NOMO-1 (cell line): ENCODE data around the gene PCDHA6.
A peak's percentile ranks its signal among the peaks of the same experiment; 100 is the strongest.
"Not testable (repeated sequence)": the region's sequence is repeated elsewhere in the genome, so short reads cannot be mapped to it uniquely, and the experiment has no call there.

Experiments used
- DNase-seq, 2 experiments: peaks; one replicate each; lab custom pipeline; 2025; ENCODE audit not compliant: unreplicated experiment in 2 of 2; lab: John Stamatoyannopoulos, UW

Gene PCDHA6

GRCh38 chr5:140827704-140828361, at the start of gene PCDHA6:
TSS of gene PCDHA6 (plus strand) at chr5:140827960. CDS start at chr5:140828092, 132 bp downstream.
- no peak for DNase-seq

- no peak for DNase-seq
Measured at GRCh38 chr5:140780512-140780911, 47.2 kb upstream of the PCDHA6 start.

GRCh38 chr5:140785905-140786686, 41.7 kb upstream of the PCDHA6 start, which contains the start of gene PCDHA1:
TSS of gene PCDHA1 (plus strand) at chr5:140786140.
- DNase-seq, result peak; percentile 12 to 53

- not testable (repeated sequence) for DNase-seq
Measured at GRCh38 chr5:140787422-140787821, 40.3 kb upstream of the PCDHA6 start.

- not testable (repeated sequence) for DNase-seq
Measured at GRCh38 chr5:140787849-140788504, 39.8 kb upstream of the PCDHA6 start.

- peak; percentile 59 to 82 for DNase-seq
Measured at GRCh38 chr5:140791089-140791488, 36.7 kb upstream of the PCDHA6 start.

- DNase-seq, result no peak
Measured at GRCh38 chr5:140794595-140795258, 33.0 kb upstream of the PCDHA6 start, which contains the start of gene PCDHA2. TSS of gene PCDHA2 (plus strand) at chr5:140794852.

- no peak for DNase-seq
Measured at GRCh38 chr5:140795259-140795641, 32.5 kb upstream of the PCDHA6 start.

- DNase-seq, result not testable (repeated sequence)
Measured at GRCh38 chr5:140796072-140796717, 31.6 kb upstream of the PCDHA6 start.

GRCh38 chr5:140796718-140797095, 31.1 kb upstream of the PCDHA6 start:
- no peak for DNase-seq

GRCh38 chr5:140800816-140801493, 26.8 kb upstream of the PCDHA6 start, which contains the start of gene PCDHA3:
TSS of gene PCDHA3 (plus strand) at chr5:140801057.
- DNase-seq, result no peak

GRCh38 chr5:140801494-140801841, 26.3 kb upstream of the PCDHA6 start:
- DNase-seq, result no peak

- not testable (repeated sequence) for DNase-seq
Measured at GRCh38 chr5:140802381-140802780, 25.4 kb upstream of the PCDHA6 start.

- no peak for DNase-seq
Measured at GRCh38 chr5:140802781-140803271, 24.9 kb upstream of the PCDHA6 start.

GRCh38 chr5:140806834-140807775, 20.7 kb upstream of the PCDHA6 start, which contains the start of gene PCDHA4:
TSS of gene PCDHA4 (plus strand) at chr5:140807068.
- DNase-seq, result no peak

GRCh38 chr5:140808241-140808888, 19.4 kb upstream of the PCDHA6 start:
- DNase-seq, result not testable (repeated sequence)

GRCh38 chr5:140808889-140809291, 18.9 kb upstream of the PCDHA6 start:
- DNase-seq, result no peak
